DMS 273 (cell line): ENCODE data around the gene TMPRSS6.

Experiments
- DNase-seq: peaks from one replicate; lab custom pipeline; 2025; ENCODE audit not compliant: unreplicated experiment; lab: John Stamatoyannopoulos, UW

The TMPRSS6 gene

DNA sequence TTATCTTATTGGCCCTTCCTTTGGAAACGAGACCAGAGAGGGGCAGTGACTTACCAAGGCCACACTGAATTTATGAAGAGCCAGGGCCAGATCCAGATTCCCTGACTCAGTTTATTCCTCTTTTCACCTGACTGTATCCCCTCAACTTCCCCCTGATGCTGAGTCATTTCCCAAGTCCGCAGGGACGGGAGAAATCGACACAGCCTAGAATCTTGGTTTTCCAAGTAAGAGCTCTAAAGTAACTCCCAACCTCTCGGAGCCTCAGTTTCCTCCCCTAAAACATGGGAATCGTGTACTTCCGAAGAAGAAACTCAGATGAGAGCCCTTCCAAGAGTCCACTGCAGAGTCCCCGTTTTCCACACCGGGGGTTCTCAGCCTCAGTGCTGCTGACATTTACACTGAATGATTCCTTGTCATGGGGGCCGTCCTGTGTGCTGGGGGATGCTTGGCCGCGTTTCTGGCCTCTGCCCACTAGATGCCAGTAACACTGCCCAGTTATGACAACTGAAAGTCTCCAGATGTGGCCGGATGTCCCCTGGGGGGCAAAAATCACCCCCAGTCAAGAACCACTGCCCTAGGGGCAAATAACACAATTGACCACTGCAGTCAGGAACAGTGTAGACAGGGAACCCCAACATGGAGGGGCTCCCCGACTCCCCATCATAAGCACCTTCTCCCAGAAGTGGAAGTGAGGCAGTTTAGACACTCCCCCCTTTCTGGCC lies 78.8 kb downstream of the TMPRSS6 start:
- peak; percentile 10 for DNase-seq

DNA sequence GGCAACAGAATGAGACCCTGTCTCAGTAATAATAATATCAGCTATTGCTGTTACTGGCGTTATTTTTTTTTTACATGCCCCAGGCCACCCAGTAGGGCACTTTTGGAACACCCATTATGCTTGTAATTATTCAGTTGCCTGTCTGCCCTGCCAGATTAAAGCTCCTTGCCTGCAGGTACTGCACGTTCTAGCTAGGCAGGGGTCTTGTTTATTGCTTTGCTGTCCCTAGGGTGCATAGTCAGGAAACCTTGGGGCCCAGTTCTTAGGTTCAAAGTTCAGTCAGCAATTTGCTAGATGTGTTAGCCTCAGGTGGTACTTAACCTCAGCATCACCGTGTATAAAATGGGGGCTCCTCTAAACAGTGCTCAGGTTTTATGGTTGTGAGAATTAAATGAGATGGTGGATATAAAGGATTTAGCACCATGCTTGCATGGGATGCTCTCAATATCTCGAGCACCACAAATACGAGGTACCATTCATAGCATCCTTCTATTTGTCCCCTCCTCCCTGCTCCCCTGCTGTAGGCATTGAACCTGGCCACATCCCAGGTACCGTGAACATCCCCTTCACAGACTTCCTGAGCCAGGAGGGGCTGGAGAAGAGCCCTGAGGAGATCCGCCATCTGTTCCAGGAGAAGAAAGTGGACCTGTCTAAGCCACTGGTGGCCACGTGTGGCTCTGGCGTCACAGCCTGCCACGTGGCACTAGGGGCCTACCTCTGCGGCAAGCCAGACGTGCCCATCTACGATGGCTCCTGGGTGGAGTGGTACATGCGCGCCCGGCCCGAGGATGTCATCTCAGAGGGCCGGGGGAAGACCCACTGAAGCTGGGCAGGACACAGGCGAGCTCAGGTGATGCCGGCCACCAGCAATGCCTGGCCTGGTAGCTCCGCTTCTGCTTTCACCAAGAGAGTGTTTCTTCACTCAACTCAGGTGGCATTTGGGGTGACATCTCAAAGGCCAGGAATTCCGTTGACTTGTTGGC lies 80.5 kb downstream of the TMPRSS6 start:
- no peak for DNase-seq

DNA sequence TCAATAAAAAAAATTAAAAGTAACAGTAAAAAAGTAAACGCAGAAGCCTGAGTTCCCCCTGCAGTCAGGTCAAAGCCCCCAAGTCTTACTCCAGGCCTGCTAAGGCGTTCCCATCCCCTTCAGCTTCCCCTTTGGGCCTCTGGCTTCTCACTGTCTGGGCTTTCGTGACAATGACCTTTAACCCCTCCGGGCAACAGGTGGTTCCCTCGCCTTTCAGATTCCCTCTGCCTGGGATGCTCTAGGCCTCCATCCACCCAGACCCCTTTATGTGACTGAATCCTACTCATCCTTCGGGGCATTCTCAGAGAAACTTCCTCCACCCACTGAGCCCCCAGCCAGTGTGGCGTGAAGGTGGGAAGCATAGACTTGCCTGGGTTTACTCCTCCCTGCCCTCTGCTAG lies 82.0 kb downstream of the TMPRSS6 start:
- no peak for DNase-seq

- no peak for DNase-seq
Observed at GRCh38 chr22:37026325-37026724, 83.2 kb downstream of the TMPRSS6 start.

GRCh38 chr22:37025500-37026070 lies 83.9 kb downstream of the TMPRSS6 start:
- DNase-seq: no peak

- DNase-seq: no peak
Observed at GRCh38 chr22:37024339-37025157, 85.0 kb downstream of the TMPRSS6 start.

- no peak for DNase-seq
Observed at GRCh38 chr22:37023743-37024338, 85.7 kb downstream of the TMPRSS6 start.

DNA sequence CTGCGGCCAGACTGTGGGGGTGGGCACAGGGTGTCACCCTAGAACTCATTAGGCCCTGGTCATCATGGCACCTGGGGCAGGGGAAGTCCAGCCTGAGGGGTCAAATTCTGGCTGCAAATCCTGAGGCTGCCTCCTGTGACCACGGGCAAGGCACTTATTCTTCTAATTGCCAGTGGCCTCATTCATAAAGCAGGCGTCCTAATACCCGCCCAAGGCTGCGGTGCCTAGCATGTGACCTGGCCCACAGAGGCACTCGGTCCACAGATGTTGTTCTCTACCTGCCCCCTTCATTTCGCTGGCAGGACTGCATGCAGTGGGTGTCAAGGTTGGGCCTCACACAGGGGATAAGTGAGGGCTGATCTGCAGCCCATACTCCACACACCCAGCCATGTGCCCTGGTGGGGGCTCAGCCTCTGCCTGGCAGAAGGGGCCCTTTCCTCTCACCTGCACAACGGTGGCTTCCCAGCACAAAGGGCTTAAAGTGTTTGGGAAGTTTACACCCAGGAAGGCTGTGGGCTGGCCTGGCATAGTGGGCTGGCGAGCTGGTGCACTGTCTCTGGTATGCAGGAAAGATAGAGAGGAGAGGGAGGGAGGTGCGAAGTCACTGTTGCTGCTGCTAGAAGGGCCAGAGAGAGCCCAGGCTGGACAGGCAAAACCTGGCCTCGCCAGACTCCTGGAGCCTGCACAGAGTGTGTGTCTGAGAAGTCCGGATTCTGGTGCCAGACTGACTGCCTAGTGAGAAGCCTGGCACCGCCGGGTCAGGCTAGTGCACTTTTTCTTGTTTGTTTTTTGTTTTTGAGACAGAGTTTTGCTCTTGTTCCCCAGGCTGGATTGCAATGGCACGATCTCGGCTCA lies 86.8 kb downstream of the TMPRSS6 start:
- no peak for DNase-seq

- peak; percentile 69 for DNase-seq
Observed at GRCh38 chr22:37021710-37022482, 87.6 kb downstream of the TMPRSS6 start.

DNA sequence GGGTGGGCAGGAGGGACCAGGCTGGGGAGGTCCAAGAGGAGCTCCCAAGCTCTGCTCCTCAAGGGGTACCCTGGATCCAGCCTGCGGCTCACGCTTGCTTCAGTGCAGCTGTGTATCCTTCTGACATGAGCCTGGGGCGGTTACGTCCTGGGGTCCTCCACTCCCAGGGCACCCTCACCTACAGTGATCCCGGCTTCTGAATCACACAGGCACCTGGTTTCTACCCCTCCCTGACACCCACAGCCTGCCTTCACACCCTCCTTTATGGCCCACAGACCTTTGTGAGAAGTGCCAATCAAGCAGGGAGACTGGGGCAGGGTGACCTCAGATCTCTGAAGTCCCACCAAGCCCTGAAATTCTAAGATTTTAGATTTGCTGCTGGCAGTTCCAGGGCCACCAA lies 88.5 kb downstream of the TMPRSS6 start:
- DNase-seq: no peak

DNA sequence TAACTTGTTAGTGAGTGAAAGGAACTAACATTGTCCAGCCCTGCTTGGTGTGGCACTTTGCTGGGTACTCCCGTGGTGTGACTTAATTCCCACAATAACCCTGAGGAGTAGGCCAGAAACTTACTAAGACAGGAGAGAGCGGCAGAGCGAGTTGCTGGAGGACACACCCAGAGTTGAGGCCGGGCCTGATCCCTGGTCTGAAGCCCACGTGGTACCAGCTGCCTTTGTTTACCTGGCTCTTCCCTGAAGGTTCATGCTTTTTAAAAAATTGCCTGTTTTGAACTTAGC lies 89.4 kb downstream of the TMPRSS6 start:
- peak; percentile 43 for DNase-seq

- peak; percentile 72 for DNase-seq
Observed at GRCh38 chr22:37019309-37020191, 90.0 kb downstream of the TMPRSS6 start, which contains the start of the genes MPST and TST. Gene MPST, plus strand, starts transcription at chr22:37019742. Its CDS starts 95 bp downstream, at chr22:37019837. Gene TST, minus strand, starts transcription at chr22:37019447. Its CDS starts 715 bp downstream, at chr22:37018732.

- DNase-seq: peak; percentile 73
Observed at GRCh38 chr22:37018815-37019308, 90.7 kb downstream of the TMPRSS6 start.

- no peak for DNase-seq
Observed at GRCh38 chr22:37018086-37018814, 91.3 kb downstream of the TMPRSS6 start.

DNA sequence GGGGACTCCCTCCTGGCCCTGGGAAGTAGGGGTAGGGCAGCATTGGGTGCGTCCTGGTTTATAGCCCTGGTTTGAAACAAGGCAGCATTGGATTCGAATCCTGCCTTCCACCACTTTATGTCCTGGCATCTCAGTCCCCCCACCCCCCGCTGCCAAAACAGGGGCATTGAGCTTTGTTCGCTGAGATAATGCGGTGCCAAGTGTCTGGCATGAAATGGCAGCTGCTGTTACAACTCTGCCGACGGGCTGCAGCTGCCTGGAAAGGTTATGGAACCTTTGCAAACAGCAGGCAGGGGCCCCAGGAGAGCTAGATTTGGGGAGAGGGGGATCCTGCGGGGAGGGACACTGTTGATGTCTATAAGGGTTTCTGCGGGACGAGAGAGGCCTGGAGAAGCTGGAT lies 92.2 kb downstream of the TMPRSS6 start:
- DNase-seq: no peak

GRCh38 chr22:37016134-37016910 lies 93.2 kb downstream of the TMPRSS6 start:
- no peak for DNase-seq
